Measurements from ENCODE around the gene ADCY4. TPM values are rescaled to one million over a fixed set of nuclear protein-coding genes. Genes with fewer than 3 reads are reported as not detected.
"Not testable (repeated sequence)": the region's sequence is repeated elsewhere in the genome, so short reads cannot be mapped to it uniquely, and the experiment has no call there.

The ADCY4 gene
- total RNA-seq, 1 donor from 2014 or later, result 60.1 TPM

- peak; percentile 64 to 78 for DNase-seq (ENCODE audit: low read depth in 2 of 2)
These were observed 32.0 kb upstream of the ADCY4 start for GRCh38 chr14:24366721-24367513.

DNA sequence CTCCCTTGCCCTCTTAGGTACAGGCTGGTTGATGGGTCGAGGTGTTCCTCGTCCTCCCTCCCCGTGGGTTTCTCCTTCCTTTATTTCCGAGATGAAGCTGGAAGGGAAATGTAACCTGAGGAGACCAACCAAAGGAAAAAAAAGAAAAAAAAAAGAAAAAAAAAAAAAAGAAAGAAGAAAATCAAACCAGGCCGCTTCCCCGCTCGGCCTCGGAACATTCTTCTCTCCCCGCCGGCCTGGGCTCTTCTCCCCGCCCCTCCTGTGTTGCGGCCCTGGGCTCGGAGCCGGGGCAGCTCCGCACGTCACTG, 31.5 kb upstream of the ADCY4 start:
- DNase-seq (ENCODE audit: low read depth in 2 of 2), result no peak

DNA sequence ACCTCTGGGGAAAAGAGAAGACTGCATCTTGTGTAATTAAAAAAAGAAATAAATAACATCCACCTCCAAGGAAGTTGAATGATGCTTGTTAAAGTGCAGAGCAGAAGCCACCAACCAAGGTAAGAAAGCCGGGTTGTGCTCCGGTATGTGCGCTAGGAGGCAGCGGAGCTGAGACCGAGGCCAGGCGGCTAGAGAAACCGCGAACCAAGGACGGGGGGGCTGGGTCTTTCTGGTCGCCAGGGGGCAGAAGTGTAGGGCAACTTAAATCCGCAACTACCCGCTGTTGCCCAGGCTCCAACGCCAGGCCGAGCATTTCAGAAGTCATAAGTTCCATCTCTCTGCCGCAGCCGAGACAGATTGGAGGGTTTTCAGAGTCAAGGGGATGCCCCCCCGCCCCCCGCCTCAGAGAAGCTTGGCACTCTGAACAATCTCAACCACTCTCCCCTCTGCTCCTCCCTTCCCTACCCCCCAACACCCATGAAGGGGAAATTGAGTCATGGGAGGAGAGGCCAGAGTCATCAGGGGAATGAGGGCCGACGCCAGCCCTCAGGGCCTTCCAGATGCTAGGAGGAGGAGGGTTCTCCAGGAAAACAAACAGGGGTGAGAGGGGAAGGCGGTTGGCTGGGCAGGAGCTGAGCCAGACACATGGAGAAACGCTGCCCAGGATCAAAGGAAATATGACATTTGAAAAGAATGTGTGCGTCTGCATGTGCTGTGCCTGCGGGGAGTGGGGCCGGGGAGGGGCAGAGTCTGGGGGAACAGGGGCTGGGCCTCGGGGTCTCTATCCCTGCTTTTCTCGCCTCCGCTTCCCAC, 30.9 kb upstream of the ADCY4 start:
- peak; percentile 95 to 96 for DNase-seq (ENCODE audit: low read depth in 2 of 2)

DNA sequence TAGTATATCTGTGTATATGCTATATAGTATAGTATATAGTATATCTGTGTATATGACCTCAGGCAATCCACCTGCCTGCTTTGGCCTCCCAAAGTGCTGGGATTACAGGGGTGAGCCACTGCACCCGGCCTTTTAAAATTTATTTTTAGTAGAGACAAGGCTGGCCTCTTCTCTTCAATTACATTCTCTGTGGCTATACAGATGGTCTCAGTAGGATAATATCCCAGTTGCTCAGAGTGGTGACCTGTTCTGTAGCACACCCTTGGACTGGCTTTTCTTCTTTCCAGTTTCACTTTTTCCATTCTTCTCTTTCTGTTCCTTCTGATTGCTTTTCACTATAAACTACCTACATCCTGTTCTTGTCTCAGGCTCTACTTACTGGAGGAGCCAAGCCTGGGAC, 30.0 kb upstream of the ADCY4 start:
- DNase-seq (ENCODE audit: low read depth in 2 of 2), result no peak

DNA sequence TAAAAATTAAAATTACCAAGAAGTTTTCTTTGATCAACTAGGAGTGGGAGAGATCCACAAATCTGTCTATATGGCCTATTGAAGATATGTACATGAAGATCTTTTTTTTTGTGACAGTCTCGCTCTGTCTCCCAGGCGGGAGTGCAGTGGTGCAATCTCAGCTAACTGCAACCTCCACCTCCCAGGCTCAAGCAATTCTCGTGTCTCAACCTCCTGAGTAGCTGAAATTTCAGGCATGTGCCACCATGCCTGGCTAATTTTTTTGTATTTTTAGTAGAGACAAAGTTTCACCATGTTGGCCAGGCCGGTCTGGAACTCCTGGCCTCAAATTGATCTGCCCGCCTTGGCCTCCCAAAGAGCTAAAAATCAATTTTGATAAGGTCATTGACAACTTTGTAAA, 28.5 kb upstream of the ADCY4 start:
- DNase-seq (ENCODE audit: low read depth in 2 of 2), result no peak

DNA sequence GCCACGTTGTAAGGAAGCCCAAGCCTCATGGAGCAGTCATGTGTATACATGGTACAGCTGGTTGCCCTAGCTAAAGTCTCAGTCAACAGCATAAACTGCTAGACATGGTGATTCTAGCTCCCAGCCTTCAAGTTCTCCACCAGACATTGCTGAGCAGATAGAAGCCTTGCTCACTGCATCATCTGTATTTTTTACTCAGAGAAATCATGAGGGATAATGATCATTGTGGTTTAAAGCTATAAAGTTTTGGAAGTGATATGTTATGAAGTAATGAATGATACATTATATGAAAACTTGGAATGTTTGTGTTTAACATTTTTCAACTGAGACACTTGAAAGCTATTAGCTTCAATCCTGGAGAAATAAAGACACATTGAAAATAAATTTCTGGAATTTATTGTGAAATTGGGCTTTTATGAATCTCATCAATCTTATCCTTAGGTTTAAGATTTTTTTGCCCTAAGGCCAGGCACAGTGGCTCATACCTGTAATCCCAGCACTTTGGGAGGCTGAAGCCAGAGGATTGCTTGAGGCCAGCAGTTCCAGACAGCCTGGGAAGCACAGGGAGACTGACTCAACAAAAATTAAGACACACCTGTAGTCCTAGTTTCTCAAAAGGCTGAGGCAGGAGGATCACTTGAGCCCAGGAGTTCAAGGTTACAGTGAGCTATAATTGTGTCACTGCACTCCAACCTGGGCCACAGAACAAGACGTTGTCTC, 27.5 kb upstream of the ADCY4 start:
- DNase-seq (ENCODE audit: low read depth in 2 of 2), result no peak

DNA sequence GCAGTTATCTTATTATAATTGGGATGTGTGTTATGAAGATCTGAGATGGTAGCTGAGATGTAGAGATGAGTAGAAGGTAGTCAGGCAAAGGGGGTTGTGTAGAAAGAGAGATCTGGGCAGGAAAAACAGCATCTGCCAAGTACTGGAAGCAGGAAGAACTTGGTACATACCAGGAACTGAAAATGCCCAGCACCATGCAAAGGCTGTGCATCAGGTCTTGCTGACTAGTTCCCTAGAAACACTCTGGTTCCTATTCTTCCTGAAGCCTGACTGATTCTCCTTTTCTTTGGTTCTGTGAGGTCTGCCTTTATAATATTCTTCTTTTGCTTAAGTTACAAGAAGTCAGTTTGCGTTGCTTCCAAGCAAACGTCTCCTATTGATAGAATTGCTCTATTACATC, 26.5 kb upstream of the ADCY4 start:
- no peak for DNase-seq (ENCODE audit: low read depth in 2 of 2)

- DNase-seq (ENCODE audit: low read depth in 2 of 2), result no peak
These were observed 25.4 kb upstream of the ADCY4 start for GRCh38 chr14:24360281-24360680.

- DNase-seq (ENCODE audit: low read depth in 2 of 2), result no peak
These were observed 21.3 kb upstream of the ADCY4 start for GRCh38 chr14:24356208-24356607.

GRCh38 chr14:24355009-24355408, 20.1 kb upstream of the ADCY4 start:
- DNase-seq (ENCODE audit: low read depth in 2 of 2), result no peak

DNA sequence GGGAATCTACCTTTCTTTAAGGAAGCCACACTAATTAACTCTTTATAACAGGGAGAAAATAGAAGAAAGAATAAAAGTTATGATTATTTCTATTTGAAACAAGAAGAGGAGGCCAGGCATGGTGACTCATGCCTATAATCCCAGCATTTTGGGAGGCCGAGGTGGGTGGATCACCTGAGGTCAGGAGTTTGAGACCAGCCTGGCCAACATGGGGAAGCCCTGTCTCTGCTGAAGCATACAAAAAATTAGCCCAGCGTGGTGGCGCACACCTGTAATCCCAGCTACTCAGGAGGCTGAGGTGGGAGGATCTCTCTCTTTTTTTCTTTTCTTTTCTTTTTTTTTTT, 19.6 kb upstream of the ADCY4 start:
- not testable (repeated sequence) for DNase-seq (ENCODE audit: low read depth in 2 of 2)

DNA sequence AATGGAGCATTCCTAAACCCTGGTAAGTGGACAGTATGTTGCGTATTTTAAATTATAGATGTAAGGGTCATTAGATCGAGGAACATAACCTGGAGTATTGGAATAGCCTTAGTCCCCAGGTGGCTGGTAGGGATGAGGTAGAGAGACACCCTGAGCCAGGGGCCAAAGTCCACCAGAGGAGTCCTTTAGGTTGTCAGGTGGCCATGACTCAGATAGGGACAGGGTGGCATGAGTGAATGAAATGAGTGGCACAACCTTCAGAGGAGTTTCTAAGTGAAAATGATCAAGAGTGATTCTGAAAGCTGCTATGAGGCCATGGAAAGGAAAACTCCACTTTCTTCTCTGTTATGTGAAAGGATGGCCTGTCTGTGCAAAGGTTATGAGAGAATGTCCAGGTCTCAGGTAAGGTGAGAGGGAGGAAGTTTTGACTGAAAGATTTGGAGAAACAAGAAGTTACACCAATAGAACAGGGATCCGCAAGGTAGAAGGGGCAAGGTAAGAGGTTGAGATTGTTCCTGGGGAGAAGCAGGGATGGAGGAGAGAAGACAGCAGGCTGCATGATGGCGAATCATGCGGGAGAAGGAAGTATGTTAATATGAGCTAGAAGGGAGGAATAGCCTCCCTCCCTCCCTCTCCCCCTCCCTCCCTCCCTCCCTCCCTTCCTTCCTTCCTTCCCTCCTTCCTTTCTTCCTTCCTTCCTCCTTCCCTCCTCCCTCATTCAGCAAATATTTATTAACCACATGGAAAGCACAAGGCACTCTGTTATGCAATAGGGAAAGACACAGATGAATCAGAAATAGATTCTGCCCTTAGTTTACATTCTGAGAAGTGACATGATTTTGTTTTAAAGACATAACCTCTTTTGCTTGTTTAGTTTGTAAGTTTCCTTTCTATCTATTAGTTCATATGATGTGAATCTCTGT, 18.9 kb upstream of the ADCY4 start:
- no peak for DNase-seq (ENCODE audit: low read depth in 2 of 2)

DNA sequence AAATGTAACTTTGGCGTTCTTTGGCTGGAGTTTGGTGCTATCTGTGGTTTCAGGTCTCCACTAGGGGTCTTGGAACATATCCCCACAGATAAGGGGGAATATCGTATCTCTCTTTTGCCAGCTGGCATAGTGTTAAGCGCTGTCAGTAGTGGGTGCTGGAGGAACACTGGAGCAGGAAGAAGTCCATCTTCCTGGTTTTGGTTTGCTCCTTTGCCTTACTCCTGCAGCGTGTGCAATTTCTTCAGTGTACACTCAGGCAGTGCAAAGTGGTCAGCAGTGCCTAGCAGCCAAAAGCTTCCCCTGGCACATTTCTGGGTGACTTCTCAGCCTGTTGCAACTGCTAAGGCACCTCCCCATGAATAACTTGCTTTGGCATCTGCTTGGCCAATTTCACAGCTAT, 16.6 kb upstream of the ADCY4 start:
- peak in 1 of 2 donors; percentile 22 for DNase-seq (ENCODE audit: low read depth in 2 of 2)

- DNase-seq (ENCODE audit: low read depth in 2 of 2), result no peak
These were observed 14.9 kb upstream of the ADCY4 start for GRCh38 chr14:24349742-24350141.

DNA sequence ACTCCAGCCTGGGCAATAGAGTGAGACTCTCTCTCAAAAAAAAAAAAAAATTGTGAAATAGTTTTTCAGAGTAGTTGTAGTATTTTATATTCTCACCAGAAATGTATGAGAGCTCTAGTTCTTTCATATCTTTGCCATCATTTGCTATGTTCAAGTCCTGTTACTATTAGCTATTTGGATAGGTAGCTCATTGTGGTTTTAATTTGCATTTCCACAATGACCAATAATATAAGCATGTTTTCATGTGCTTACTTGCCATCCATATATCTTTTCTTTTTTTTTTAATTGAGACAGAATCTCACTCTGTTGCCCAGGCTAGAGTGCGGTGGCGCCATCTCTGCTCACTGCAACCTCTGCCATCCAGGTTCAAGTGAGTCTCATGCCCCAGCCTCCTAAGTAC, 13.3 kb upstream of the ADCY4 start:
- DNase-seq (ENCODE audit: low read depth in 2 of 2), result no peak

DNA sequence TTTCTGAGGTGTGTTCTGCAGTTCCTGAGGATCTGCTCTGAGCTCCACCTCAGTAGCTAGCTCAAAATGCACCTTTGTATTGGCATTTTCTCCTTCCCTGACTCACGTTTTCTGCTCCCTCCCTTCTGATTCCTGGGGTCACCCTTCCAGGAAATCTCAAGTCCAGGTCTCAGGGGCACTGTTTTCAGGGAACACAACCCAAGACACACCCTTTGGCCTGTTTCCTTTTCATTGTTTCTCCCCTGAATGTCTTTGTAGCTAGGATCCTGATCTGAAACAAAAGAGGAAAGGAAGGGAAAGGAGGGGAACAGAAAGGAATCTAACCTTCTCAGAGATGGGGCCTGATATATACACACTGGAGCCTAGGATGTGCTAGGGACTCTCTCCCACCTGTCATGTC, 12.3 kb upstream of the ADCY4 start:
- no peak for DNase-seq (ENCODE audit: low read depth in 2 of 2)

GRCh38 chr14:24343795-24344660, 9.2 kb upstream of the ADCY4 start:
- no peak for DNase-seq (ENCODE audit: low read depth in 2 of 2)

- no peak for DNase-seq (ENCODE audit: low read depth in 2 of 2)
These were observed 8.0 kb upstream of the ADCY4 start for GRCh38 chr14:24342889-24343288.

DNA sequence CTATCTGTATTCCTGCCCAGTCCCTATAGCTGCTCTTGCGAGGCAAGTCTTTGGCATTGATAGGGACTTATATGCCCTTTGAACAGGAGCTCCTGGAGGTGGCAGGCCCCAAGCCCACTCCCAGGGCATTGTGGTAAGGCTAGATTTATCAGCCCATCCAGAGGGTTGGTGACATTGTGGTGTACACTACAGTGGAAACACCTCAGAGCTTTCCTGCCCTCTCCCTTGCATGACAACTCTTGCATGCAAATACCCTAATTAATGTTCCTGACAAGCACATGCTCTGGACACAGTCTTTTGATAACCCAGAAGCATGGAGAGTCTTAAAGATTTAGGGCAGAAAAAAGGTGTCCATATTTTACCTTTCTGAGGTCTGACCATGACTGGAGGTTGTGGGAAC, 5.7 kb upstream of the ADCY4 start:
- no peak for DNase-seq (ENCODE audit: low read depth in 2 of 2)
